H1 (cell line): ENCODE measurements around the gene S1PR2. TPM values are rescaled to one million over a fixed set of nuclear protein-coding genes. Genes with fewer than 3 reads are reported as not detected.
"Not testable (repeated sequence)": the region's sequence is repeated elsewhere in the genome, so short reads cannot be mapped to it uniquely, and the experiment has no call there.

ENCODE experiments used
- CTCF ChIA-PET: fragments of 300-600 bp; sonication (Branson Sonifier 250); formaldehyde crosslinking; loops from one replicate; lab custom pipeline; 2021; ENCODE audit not compliant: partially characterized antibody; lab: Charles Lee
- POLR2A ChIA-PET: fragments of 300-600 bp; sonication (Branson Sonifier 250); formaldehyde crosslinking; loops from one replicate; lab custom pipeline; 2021; ENCODE audit warnings: inconsistent platforms; ENCODE audit not compliant: partially characterized antibody; lab: Charles Lee
- DNase-seq, 2 experiments: peaks; one replicate each; pipeline versions ENCODE4 v3.0.0 to v3.0.0-alpha.2; 2010 to 2022; ENCODE audit warnings: low spot score in 2 of 2, low read depth in 1 of 2, mixed read lengths in 1 of 2
- FAIRE-seq: peaks from 2 replicates; lab custom pipeline; 2011; peaks lifted over from hg19 to GRCh38; lab: Jason Lieb, UNC
- H2AFZ ChIP-seq: 2 replicates; pipeline ENCODE4 v1.8.1; 2012; ENCODE audit warnings: low read length, inconsistent platforms
- H2AK5ac ChIP-seq: 2 replicates; pipeline ENCODE4 v1.6.1; 2013; ENCODE audit warnings: low read depth, low read length
- H2BK120ac ChIP-seq: replicated peaks from 2 replicates; pipeline ENCODE3; 2013; ENCODE audit warnings: low read depth, low read length, inconsistent platforms
- H2BK12ac ChIP-seq: 2 replicates; pipeline ENCODE4 v1.6.1; 2013; ENCODE audit warnings: low read depth, low read length
- H2BK15ac ChIP-seq: 2 replicates; pipeline ENCODE4 v1.6.1; 2013; ENCODE audit warnings: low read length
- H2BK20ac ChIP-seq: 2 replicates; pipeline ENCODE4 v1.6.1; 2013; ENCODE audit warnings: low read length
- H2BK5ac ChIP-seq: 2 replicates; pipeline ENCODE4 v1.6.1; 2013; ENCODE audit warnings: low read depth, low read length
- H3K14ac ChIP-seq: 2 replicates; pipeline ENCODE4 v1.6.1; 2013; ENCODE audit warnings: inconsistent platforms; ENCODE audit not compliant: insufficient read length
- H3K18ac ChIP-seq: 2 replicates; pipeline ENCODE4 v1.6.1; 2013; ENCODE audit warnings: low read length; ENCODE audit errors: extremely low read depth
- H3K23ac ChIP-seq: 2 replicates; pipeline ENCODE4 v1.6.1; 2013; ENCODE audit warnings: inconsistent platforms; ENCODE audit not compliant: insufficient read length
- H3K23me2 ChIP-seq: 2 replicates; pipeline ENCODE4 v1.6.1; 2013; ENCODE audit warnings: low read depth, low read length
- H3K27ac ChIP-seq: 2 replicates; pipeline ENCODE4 v1.6.1; 2011; ENCODE audit warnings: low read depth, low read length, inconsistent platforms
- H3K27me3 ChIP-seq, 4 experiments: replicated peaks in 1 of 4; 1 replicate in 1 of 4; 2 replicates in 3 of 4; pipeline versions ENCODE4 v1.6.1 to v1.8.1; 2011 to 2013; ENCODE audit warnings: low read length in 3 of 4, mild to moderate bottlenecking in 3 of 4, inconsistent platforms in 2 of 4, mixed read lengths in 2 of 4, moderate library complexity in 1 of 4; ENCODE audit not compliant: control insufficient read depth in 3 of 4, insufficient read depth in 3 of 4; ENCODE audit errors: extremely low read depth in 1 of 4
- H3K36me3 ChIP-seq, 4 experiments: 2 replicates each; pipeline versions ENCODE4 v1.6.1 to v1.8.1; 2011 to 2013; ENCODE audit warnings: mild to moderate bottlenecking in 4 of 4, low read length in 3 of 4, moderate library complexity in 2 of 4, control low read depth in 1 of 4, inconsistent platforms in 1 of 4; ENCODE audit not compliant: insufficient read depth in 4 of 4, control insufficient read depth in 2 of 4
- H3K4ac ChIP-seq: replicated peaks from 2 replicates; pipeline ENCODE3; 2013; ENCODE audit warnings: low read length, low read depth, mixed read lengths, inconsistent platforms; ENCODE audit not compliant: insufficient read length
- H3K4me1 ChIP-seq, 4 experiments: replicated peaks in 1 of 4; 1 replicate in 1 of 4; 2 replicates in 3 of 4; pipeline versions ENCODE4 v1.6.1 to v1.8.1; 2011 to 2013; ENCODE audit warnings: low read length in 3 of 4, inconsistent platforms in 2 of 4, mixed read lengths in 1 of 4; ENCODE audit not compliant: insufficient read depth in 4 of 4, control insufficient read depth in 3 of 4
- H3K4me2 ChIP-seq, 2 experiments: 2 replicates each; pipeline versions ENCODE4 v1.6.1 to v1.8.1; 2011 to 2013; ENCODE audit warnings: low read depth in 2 of 2, low read length in 2 of 2, control low read depth in 1 of 2, inconsistent platforms in 1 of 2, mild to moderate bottlenecking in 1 of 2; ENCODE audit not compliant: insufficient read depth in 1 of 2
- H3K4me3 ChIP-seq, 4 experiments: fragments of 200-600, 300-600 bp in 1 of 4; sonication (generic), shearing (Covaris generic), sonication (Bioruptor Twin) in 1 of 4; 2 replicates each; pipeline versions ENCODE4 v1.5.1 to v1.8.1; 2011 to 2016; ENCODE audit warnings: low read length in 4 of 4, low read depth in 3 of 4, control low read depth in 2 of 4, inconsistent platforms in 2 of 4, mild to moderate bottlenecking in 2 of 4, mixed read lengths in 1 of 4, moderate library complexity in 1 of 4; ENCODE audit not compliant: insufficient read depth in 2 of 4; ENCODE audit errors: extremely low read depth in 1 of 4
- H3K56ac ChIP-seq: replicated peaks from 2 replicates; pipeline ENCODE3; 2013; ENCODE audit warnings: low read depth, mild to moderate bottlenecking, mixed read lengths, low read length, inconsistent platforms; ENCODE audit not compliant: insufficient read length
- H3K79me1 ChIP-seq: 2 replicates; pipeline ENCODE4 v1.6.1; 2013; ENCODE audit warnings: low read depth, low read length, control low read depth
- H3K79me2 ChIP-seq, 2 experiments: 2 replicates each; pipeline versions ENCODE4 v1.6.1 to v1.8.1; 2012 to 2013; ENCODE audit warnings: low read length in 2 of 2, mild to moderate bottlenecking in 2 of 2, inconsistent platforms in 1 of 2; ENCODE audit not compliant: insufficient read depth in 2 of 2, control insufficient read depth in 1 of 2
- H3K9ac ChIP-seq, 4 experiments: replicated peaks in 1 of 4; 1 replicate in 1 of 4; 2 replicates in 3 of 4; pipeline versions ENCODE4 v1.6.1 to v1.8.1; 2011 to 2013; ENCODE audit warnings: low read depth in 3 of 4, low read length in 3 of 4, control low read depth in 2 of 4, mild to moderate bottlenecking in 2 of 4, moderate library complexity in 2 of 4, inconsistent platforms in 1 of 4; ENCODE audit errors: extremely low read depth in 1 of 4
- H3K9me3 ChIP-seq, 2 experiments: 2 replicates each; pipeline versions ENCODE4 v1.6.1 to v1.8.1; 2012 to 2013; ENCODE audit warnings: mild to moderate bottlenecking in 2 of 2, moderate library complexity in 2 of 2, control low read depth in 1 of 2, inconsistent platforms in 1 of 2, low read depth in 1 of 2, low read length in 1 of 2, mixed read lengths in 1 of 2; ENCODE audit not compliant: insufficient read depth in 2 of 2
- H4K20me1 ChIP-seq, 2 experiments: replicated peaks in 1 of 2; 2 replicates each; pipeline versions ENCODE3 to v1.8.1; 2011 to 2013; ENCODE audit warnings: inconsistent platforms in 2 of 2, low read length in 2 of 2, mild to moderate bottlenecking in 1 of 2; ENCODE audit not compliant: insufficient read depth in 2 of 2, control insufficient read depth in 1 of 2
- H4K5ac ChIP-seq: 2 replicates; pipeline ENCODE4 v1.6.1; 2013; ENCODE audit warnings: low read length, low read depth, mixed read lengths, inconsistent platforms; ENCODE audit not compliant: insufficient read length
- H4K8ac ChIP-seq: 2 replicates; pipeline ENCODE4 v1.8.0; 2013; ENCODE audit warnings: mild to moderate bottlenecking, moderate library complexity, low read length, inconsistent platforms; ENCODE audit not compliant: insufficient read depth; ENCODE audit errors: extremely low read depth
- H4K91ac ChIP-seq: replicated peaks from 2 replicates; pipeline ENCODE3; 2013; ENCODE audit warnings: low read length, mixed read lengths, inconsistent platforms; ENCODE audit not compliant: insufficient read length
- WGBS, 2 experiments: shearing (Covaris generic) in 1 of 2; methylation state at CpG; one replicate each; pipeline versions ENCODE4 v1.1.6 to v1.1.7; 2013 to 2015; ENCODE audit warnings: low lambda C conversion rate in 2 of 2, mixed read lengths in 2 of 2, inconsistent platforms in 1 of 2, low coverage in 1 of 2, missing lambda C conversion rate in 1 of 2; ENCODE audit not compliant: insufficient replicate concordance in 2 of 2, insufficient coverage in 1 of 2, insufficient read length in 1 of 2; ENCODE audit errors: extremely low coverage in 1 of 2, missing lambda C conversion rate in 1 of 2; 5-methylcytosine and 5-hydroxymethylcytosine counted together
- polyA plus RNA-seq, 7 experiments: library from polyadenylated mRNA; depleted of rRNA in 3 of 7; stranded (reverse) in 5 of 7; unstranded in 2 of 7; fragments of >200 nt in 5 of 7; fragments of 200-250 nt in 2 of 7; gene quantifications; 1 replicate in 5 of 7; 2 replicates in 1 of 7; 4 replicates in 1 of 7; pipeline versions ENCODE4 v1.2.1 to v1.2.3, GENCODE V29; 2011 to 2013; ENCODE audit warnings: missing spikeins in 2 of 7, mixed read lengths in 2 of 7
- total RNA-seq: library from RNA; stranded (reverse); fragmentation: NEBNext Ultra II Directional; extraction: Animal tissue kit (Norgen Biotek cat#: 25700); gene quantifications from 2 replicates; pipeline ENCODE4 v1.2.1, GENCODE V29; 2021

Gene S1PR2
- total and polyA plus RNA-seq, 2 of the 8 experiments (the other 6 are each of a cell fraction or from before 2014, with no cell fraction given) = 17.5 to 19.4 TPM

DNA sequence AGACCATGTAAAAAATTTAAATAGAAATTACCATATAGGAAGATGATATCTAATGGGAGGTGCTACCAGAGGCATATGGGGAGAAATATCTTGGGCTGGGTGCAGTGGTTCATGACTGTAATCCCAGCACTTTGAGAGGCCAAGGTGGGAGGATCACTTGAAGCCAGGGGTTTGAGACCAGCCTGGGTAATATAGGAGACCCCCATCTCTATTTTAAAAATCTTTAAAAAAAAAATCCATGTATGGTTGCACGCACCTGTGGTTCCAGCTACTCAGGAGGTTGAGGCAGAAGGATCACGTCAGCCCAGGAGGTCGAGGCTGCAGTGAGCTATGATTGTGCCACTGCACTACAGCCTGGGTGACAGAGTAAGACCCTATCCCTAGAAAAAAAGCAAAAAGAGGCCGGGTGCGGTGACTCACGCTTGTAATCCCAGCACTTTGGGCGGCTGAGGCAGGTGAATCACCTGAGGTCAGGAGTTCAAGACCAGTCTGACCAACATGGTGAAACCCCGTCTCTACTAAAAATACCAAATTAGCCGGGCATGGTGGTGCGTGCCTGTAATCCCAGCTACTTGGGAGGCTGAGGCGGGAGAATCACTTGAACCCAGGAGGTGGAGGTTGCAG, 10.8 kb upstream of the S1PR2 start:
- H4K5ac ChIP-seq, H3K36me3 ChIP-seq, H4K91ac ChIP-seq, H3K18ac ChIP-seq, H2BK5ac ChIP-seq, H2BK15ac ChIP-seq, H3K23me2 ChIP-seq, FAIRE-seq, H3K27me3 ChIP-seq, H4K20me1 ChIP-seq, H3K23ac ChIP-seq, H2BK12ac ChIP-seq, H2AK5ac ChIP-seq, H3K79me1 ChIP-seq, H3K14ac ChIP-seq, H4K8ac ChIP-seq, H3K4me1 ChIP-seq, H3K27ac ChIP-seq, H3K4me2 ChIP-seq, H2AFZ ChIP-seq, H3K56ac ChIP-seq, H3K9ac ChIP-seq, H2BK20ac ChIP-seq, DNase-seq, H2BK120ac ChIP-seq, H3K4me3 ChIP-seq, H3K79me2 ChIP-seq, H3K4ac ChIP-seq, H3K9me3 ChIP-seq: not testable (repeated sequence)
- ChIA-PET POLR2A (interaction anchor here (0.7 kb wide), 1 partner anchor 147 kb away, joined by 3 read pairs; no protein-coding TSS in a partner anchor), CTCF (interaction anchor here (0.6 to 2.7 kb wide), 4 partner anchors 8 to 143 kb away, joined by 3 to 12 read pairs (median 8); no protein-coding TSS in a partner anchor)
- WGBS, 2 experiments = 91% methylated on average over 11 of the region's 11 CpGs; no CpG with 5 or more reads in 1 of the 2 experiments
